A549 (cell line): ENCODE data around the gene PNMA8B. TPM values are rescaled to one million over a fixed set of nuclear protein-coding genes. Genes with fewer than 3 reads are reported as not detected.

ENCODE experiments used
- ATAC-seq, 2 experiments: fragments of 200-7000 bp in 1 of 2; fragments of >200 bp in 1 of 2; cut with Nextera tagmentation in 1 of 2; cut with Tn5 transposase in 1 of 2; 3 replicates each; pipeline versions ENCODE4 v1.8.0 to v1.9.1; 2018 to 2020; ENCODE audit warnings: mild to moderate bottlenecking in 1 of 2, moderate library complexity in 1 of 2
- CTCF ChIA-PET: fragments of 300-600 bp; sonication (Branson Sonifier 250); formaldehyde crosslinking; extraction: SDS; loops from one replicate; lab custom pipeline; 2021; ENCODE audit warnings: antibody characterized with exemption, inconsistent platforms; lab: Yijun Ruan, JAX
- POLR2A ChIA-PET: fragments of 350-600 bp; formaldehyde crosslinking; extraction: SDS; loops from one replicate; lab custom pipeline; 2021; ENCODE audit warnings: antibody characterized with exemption, inconsistent platforms; lab: Yijun Ruan, JAX
- DNase-seq, 2 experiments: peaks; one replicate each; pipeline versions ENCODE4 v3.0.0 to v3.0.0-alpha.2; 2011 to 2016; ENCODE audit warnings: low read depth in 1 of 2, low spot score in 1 of 2
- FAIRE-seq: peaks from 2 replicates; lab custom pipeline; 2011; peaks lifted over from hg19 to GRCh38; lab: Jason Lieb, UNC
- H3K27ac ChIP-seq, 2 experiments: fragments of >200 bp; sonication (Bioruptor Twin); formaldehyde crosslinking; 3 replicates each; pipeline ENCODE4 v1.5.1; 2016 to 2017
- H3K4me1 ChIP-seq: fragments of >200 bp; sonication (Bioruptor Twin); formaldehyde crosslinking; 3 replicates; pipeline ENCODE4 v1.6.1; 2016
- H3K4me2 ChIP-seq: fragments of >200 bp; sonication (Bioruptor Twin); formaldehyde crosslinking; 3 replicates; pipeline ENCODE4 v1.6.1; 2016
- H3K4me3 ChIP-seq: fragments of >200 bp; sonication (Bioruptor Twin); formaldehyde crosslinking; 3 replicates; pipeline ENCODE4 v1.5.1; 2016
- H3K9me3 ChIP-seq: fragments of >200 bp; sonication (Bioruptor Twin); formaldehyde crosslinking; 3 replicates; pipeline ENCODE4 v1.6.1; 2016
- BHLHE40 ChIP-seq: IDR thresholded peaks from 2 replicates; pipeline ENCODE4 v1.6.1; 2012; ENCODE audit warnings: low read depth, low read length, inconsistent platforms
- CBX2 ChIP-seq: fragments of 200-600 bp; sonication (generic); IDR thresholded peaks from 2 replicates; pipeline ENCODE4 v1.6.1; 2016; ENCODE audit warnings: low read depth, mild to moderate bottlenecking, borderline replicate concordance
- CHD2 ChIP-seq: fragments of 150-350 bp; IDR thresholded peaks from 2 replicates; pipeline ENCODE4 v1.6.1; 2014; ENCODE audit warnings: low read length; ENCODE audit not compliant: partially characterized antibody
- EHMT2 ChIP-seq: fragments of 200-600 bp; sonication (generic); IDR thresholded peaks from 2 replicates; pipeline ENCODE4 v1.6.1; 2016; ENCODE audit warnings: antibody characterized with exemption, low read depth, mild to moderate bottlenecking, moderate library complexity
- EP300 ChIP-seq, 2 experiments: fragments of >200 bp; sonication (Bioruptor Twin); formaldehyde crosslinking; IDR thresholded peaks; 2 replicates in 1 of 2; 3 replicates in 1 of 2; pipeline ENCODE4 v1.6.1; 2016 to 2017
- ESRRA ChIP-seq: fragments of 150-350 bp; IDR thresholded peaks from 2 replicates; pipeline ENCODE4 v1.6.1; 2014; ENCODE audit warnings: mild to moderate bottlenecking, low read length, borderline replicate concordance
- FOSL2 ChIP-seq, 2 experiments: fragments of 450-650 bp in 1 of 2; fragments of >200 bp in 1 of 2; sonication (Bioruptor Twin) in 1 of 2; formaldehyde crosslinking; IDR thresholded peaks; 2 replicates each; pipeline versions ENCODE4 v1.5.0 to v1.6.1; 2016 to 2020; ENCODE audit warnings: mild to moderate bottlenecking in 1 of 2, moderate library complexity in 1 of 2
- FOXS1 ChIP-seq: fragments of 250-450 bp; sonication (Bioruptor Pico); IDR thresholded peaks from 2 replicates; pipeline ENCODE4 v1.5.0; 2020; ENCODE audit warnings: mild to moderate bottlenecking, moderate library complexity
- HEYL ChIP-seq: fragments of 250-450 bp; sonication (Bioruptor Pico); IDR thresholded peaks from 2 replicates; pipeline ENCODE4 v1.8.0; 2021; ENCODE audit warnings: mild to moderate bottlenecking, moderate library complexity
- HOXB5 ChIP-seq: fragments of 250-450 bp; sonication (Bioruptor Pico); IDR thresholded peaks from 2 replicates; pipeline ENCODE4 v1.5.0; 2020; ENCODE audit warnings: mild to moderate bottlenecking, moderate library complexity
- JUN ChIP-seq, 2 experiments: fragments of >200 bp; sonication (Bioruptor Twin); formaldehyde crosslinking; IDR thresholded peaks; 2 replicates in 1 of 2; 3 replicates in 1 of 2; pipeline ENCODE4 v1.6.1; 2016 to 2017
- KDM5A ChIP-seq: fragments of 200-600 bp; sonication (generic); IDR thresholded peaks from 2 replicates; pipeline ENCODE4 v1.6.1; 2016; ENCODE audit warnings: antibody characterized with exemption, mild to moderate bottlenecking
- MAFK ChIP-seq: fragments of 450-650 bp; IDR thresholded peaks from 2 replicates; pipeline ENCODE4 v1.6.1; 2014; ENCODE audit not compliant: partially characterized antibody
- MAZ ChIP-seq: fragments of 150-350 bp; IDR thresholded peaks from 2 replicates; pipeline ENCODE4 v1.6.1; 2014; ENCODE audit warnings: antibody characterized with exemption, low read depth, low read length, borderline replicate concordance
- NFE2L2 ChIP-seq: fragments of 150-350 bp; conservative IDR thresholded peaks from 2 replicates; pipeline ENCODE4 v1.6.1; 2014; ENCODE audit warnings: low read length
- NPAS2 ChIP-seq: fragments of 250-450 bp; sonication (Bioruptor Pico); IDR thresholded peaks from 2 replicates; pipeline ENCODE4 v1.8.0; 2022; ENCODE audit warnings: mild to moderate bottlenecking, moderate library complexity, borderline replicate concordance
- NR3C1 ChIP-seq: fragments of >200 bp; sonication (Bioruptor Twin); formaldehyde crosslinking; IDR thresholded peaks from 3 replicates; pipeline ENCODE4 v1.6.1; 2017
- PHF8 ChIP-seq: fragments of 200-600 bp; sonication (generic); IDR thresholded peaks from 2 replicates; pipeline ENCODE4 v1.6.1; 2016; ENCODE audit warnings: low read depth, mild to moderate bottlenecking, antibody characterized with exemption, moderate library complexity, borderline replicate concordance
- RARB ChIP-seq: fragments of 250-450 bp; sonication (Bioruptor Pico); IDR thresholded peaks from 2 replicates; pipeline ENCODE4 v1.8.0; 2021; ENCODE audit warnings: mild to moderate bottlenecking, moderate library complexity
- RFX5 ChIP-seq: fragments of 450-650 bp; IDR thresholded peaks from 2 replicates; pipeline ENCODE4 v1.7.1; 2014; ENCODE audit warnings: antibody characterized with exemption, mild to moderate bottlenecking, moderate library complexity
- RNF2 ChIP-seq: fragments of 200-600 bp; sonication (generic); IDR thresholded peaks from 2 replicates; pipeline ENCODE4 v1.6.1; 2016; ENCODE audit warnings: low read depth, mild to moderate bottlenecking, antibody characterized with exemption, moderate library complexity, borderline replicate concordance
- ZNF302 ChIP-seq: fragments of 250-450 bp; sonication (Bioruptor Pico); IDR thresholded peaks from 2 replicates; pipeline ENCODE4 v1.9.0; 2021; ENCODE audit warnings: inconsistent platforms, mild to moderate bottlenecking, moderate library complexity
- ZSCAN20 ChIP-seq: fragments of 250-450 bp; sonication (Bioruptor Pico); IDR thresholded peaks from 2 replicates; pipeline ENCODE4 v1.8.0; 2022; ENCODE audit warnings: mild to moderate bottlenecking, moderate library complexity
- WGBS: methylation state at CpG from one replicate; pipeline ENCODE4 v1.1.6; 2017; ENCODE audit errors: missing lambda C conversion rate; 5-methylcytosine and 5-hydroxymethylcytosine counted together
- polyA plus RNA-seq, 4 experiments: library from polyadenylated mRNA; depleted of rRNA in 3 of 4; stranded (reverse); fragments of >200 nt; fragmentation: RNase III in 1 of 4; extraction: RNeasy Plus Mini Kit Qiagen cat#74134 plus additional on column Dnase treatment in 1 of 4; gene quantifications; 2 replicates in 3 of 4; 3 replicates in 1 of 4; pipeline ENCODE4 v1.2.3, GENCODE V29; 2011 to 2017
- TF ChIP-seq, protein P1 (sequence below): fragments of >200 bp; sonication (Bioruptor Twin); formaldehyde crosslinking; IDR thresholded peaks from 2 replicates; pipeline ENCODE4 v1.6.1; 2016
- TF ChIP-seq, protein P2 (sequence below): fragments of 200-600 bp; sonication (generic); IDR thresholded peaks from 2 replicates; pipeline ENCODE4 v1.6.1; 2016; ENCODE audit warnings: antibody characterized with exemption, mild to moderate bottlenecking, moderate library complexity
- TF ChIP-seq, protein P3 (sequence below): IDR thresholded peaks from 2 replicates; pipeline ENCODE4 v1.6.1; 2012; ENCODE audit warnings: low read depth, borderline replicate concordance
- TF ChIP-seq, protein P4 (sequence below): fragments of 450-650 bp; IDR thresholded peaks from 2 replicates; pipeline ENCODE4 v1.6.1; 2014; ENCODE audit warnings: antibody characterized with exemption
- TF ChIP-seq, protein P5 (sequence below): IDR thresholded peaks from 2 replicates; pipeline ENCODE4 v1.6.1; 2012
- TF ChIP-seq, protein P6 (sequence below): fragments of >200 bp; sonication (Bioruptor Twin); formaldehyde crosslinking; IDR thresholded peaks from 3 replicates; pipeline ENCODE4 v1.5.1; 2016
- TF ChIP-seq, protein P7 (sequence below): fragments of >200 bp; sonication (Bioruptor Twin); formaldehyde crosslinking; IDR thresholded peaks from 3 replicates; pipeline ENCODE4 v1.6.1; 2016

Gene PNMA8B
- polyA plus RNA-seq, 2 of the 4 experiments (the other 2 are of a cell fraction): not detected

DNA sequence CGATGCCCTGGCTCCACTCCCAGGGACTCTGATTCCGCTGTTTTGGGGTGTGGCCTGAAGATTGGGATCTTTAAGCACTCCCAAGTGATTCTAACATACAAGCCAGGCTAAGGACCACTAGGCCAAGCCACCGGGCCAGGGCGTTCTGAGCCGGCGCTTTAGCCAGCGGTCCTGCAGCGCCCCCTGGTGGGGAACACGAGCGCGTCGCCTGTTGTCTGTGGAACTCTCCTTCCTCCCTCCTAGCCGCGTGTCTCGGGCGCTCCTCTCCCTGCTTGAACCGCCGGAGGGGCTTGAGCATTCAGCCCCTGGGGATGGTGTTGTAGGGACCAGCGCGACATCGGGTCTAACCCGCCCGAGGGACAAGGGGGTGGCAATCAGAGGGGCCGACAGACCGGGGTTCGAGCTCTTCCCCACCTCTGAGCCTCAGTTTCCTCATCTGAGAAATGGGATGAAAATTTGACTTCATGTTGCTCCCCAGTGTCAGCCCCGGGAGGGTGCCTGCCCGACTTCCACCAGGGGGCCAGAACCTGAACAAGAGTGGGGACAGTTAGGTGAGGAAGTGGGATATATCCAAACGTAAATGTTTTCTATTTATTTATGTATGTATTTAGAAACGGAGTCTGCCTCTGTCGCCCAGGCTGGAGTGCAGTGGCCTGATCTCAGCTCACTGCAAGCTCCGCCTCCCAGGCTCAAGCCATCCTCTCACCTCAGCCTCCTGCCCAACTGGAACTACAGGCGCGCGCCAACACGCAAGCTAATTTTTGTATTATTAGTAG is 18.0 kb upstream of the PNMA8B start:
- FAIRE-seq (no peak), ATAC-seq (peak; percentile 91 to 94), DNase-seq (peak; percentile 83 to 88)
- Histone ChIP-seq H3K4me1 (peaks cover 16% of the 10 kb centered on the region; the same call in 2 of the 3 replicates), H3K4me3 (no peak overlapping the region), H3K4me2 (peak overlapping the region; percentile 81), H3K9me3 (peaks cover 6% of the 10 kb centered on the region; the same call in 2 of the 3 replicates), H3K27ac (peak overlapping the region in 1 of 2 experiments; percentile 52; a peak in 1 of 6 replicates)
- 20% methylated on average over 36 of the region's 36 CpGs for WGBS
- ChIA-PET CTCF (interaction anchor here (0.6 to 35.8 kb wide), 44 partner anchors 8 to 435 kb away, joined by 3 to 1052 read pairs (median 5); partner anchors contain the start of gene PPP5C), POLR2A (interaction anchor here (0.6 kb wide), 1 partner anchor 472 kb away, joined by 7 read pairs; no protein-coding TSS in a partner anchor)
- no peak for TF ChIP-seq FOXS1 (CRISPR knock-in tag)
- no peak for TF ChIP-seq HEYL (CRISPR knock-in tag)
- TF ChIP-seq RFX5: no peak
- no peak for TF ChIP-seq CBX2
- TF ChIP-seq FOSL2 (IDR thresholded peaks at IDR 0.05): no peak
- TF ChIP-seq FOSL2 (CRISPR knock-in tag; IDR thresholded peaks at IDR 0.05): no peak
- TF ChIP-seq RNF2: no peak
- TF ChIP-seq, protein P1, sequence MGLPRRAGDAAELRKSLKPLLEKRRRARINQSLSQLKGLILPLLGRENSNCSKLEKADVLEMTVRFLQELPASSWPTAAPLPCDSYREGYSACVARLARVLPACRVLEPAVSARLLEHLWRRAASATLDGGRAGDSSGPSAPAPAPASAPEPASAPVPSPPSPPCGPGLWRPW: no peak
- no peak for TF ChIP-seq MAFK
- no peak for TF ChIP-seq PHF8
- no peak for TF ChIP-seq NR3C1
- TF ChIP-seq, protein P2, sequence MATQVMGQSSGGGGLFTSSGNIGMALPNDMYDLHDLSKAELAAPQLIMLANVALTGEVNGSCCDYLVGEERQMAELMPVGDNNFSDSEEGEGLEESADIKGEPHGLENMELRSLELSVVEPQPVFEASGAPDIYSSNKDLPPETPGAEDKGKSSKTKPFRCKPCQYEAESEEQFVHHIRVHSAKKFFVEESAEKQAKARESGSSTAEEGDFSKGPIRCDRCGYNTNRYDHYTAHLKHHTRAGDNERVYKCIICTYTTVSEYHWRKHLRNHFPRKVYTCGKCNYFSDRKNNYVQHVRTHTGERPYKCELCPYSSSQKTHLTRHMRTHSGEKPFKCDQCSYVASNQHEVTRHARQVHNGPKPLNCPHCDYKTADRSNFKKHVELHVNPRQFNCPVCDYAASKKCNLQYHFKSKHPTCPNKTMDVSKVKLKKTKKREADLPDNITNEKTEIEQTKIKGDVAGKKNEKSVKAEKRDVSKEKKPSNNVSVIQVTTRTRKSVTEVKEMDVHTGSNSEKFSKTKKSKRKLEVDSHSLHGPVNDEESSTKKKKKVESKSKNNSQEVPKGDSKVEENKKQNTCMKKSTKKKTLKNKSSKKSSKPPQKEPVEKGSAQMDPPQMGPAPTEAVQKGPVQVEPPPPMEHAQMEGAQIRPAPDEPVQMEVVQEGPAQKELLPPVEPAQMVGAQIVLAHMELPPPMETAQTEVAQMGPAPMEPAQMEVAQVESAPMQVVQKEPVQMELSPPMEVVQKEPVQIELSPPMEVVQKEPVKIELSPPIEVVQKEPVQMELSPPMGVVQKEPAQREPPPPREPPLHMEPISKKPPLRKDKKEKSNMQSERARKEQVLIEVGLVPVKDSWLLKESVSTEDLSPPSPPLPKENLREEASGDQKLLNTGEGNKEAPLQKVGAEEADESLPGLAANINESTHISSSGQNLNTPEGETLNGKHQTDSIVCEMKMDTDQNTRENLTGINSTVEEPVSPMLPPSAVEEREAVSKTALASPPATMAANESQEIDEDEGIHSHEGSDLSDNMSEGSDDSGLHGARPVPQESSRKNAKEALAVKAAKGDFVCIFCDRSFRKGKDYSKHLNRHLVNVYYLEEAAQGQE: no peak
- TF ChIP-seq EHMT2: no peak
- TF ChIP-seq, protein P3, sequence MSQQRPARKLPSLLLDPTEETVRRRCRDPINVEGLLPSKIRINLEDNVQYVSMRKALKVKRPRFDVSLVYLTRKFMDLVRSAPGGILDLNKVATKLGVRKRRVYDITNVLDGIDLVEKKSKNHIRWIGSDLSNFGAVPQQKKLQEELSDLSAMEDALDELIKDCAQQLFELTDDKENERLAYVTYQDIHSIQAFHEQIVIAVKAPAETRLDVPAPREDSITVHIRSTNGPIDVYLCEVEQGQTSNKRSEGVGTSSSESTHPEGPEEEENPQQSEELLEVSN: no peak; the same call in 1 of the 2 replicates
- TF ChIP-seq EP300 (IDR thresholded peaks at IDR 0.05): no peak
- no peak for TF ChIP-seq RARB
- TF ChIP-seq HOXB5 (CRISPR knock-in tag): no peak
- TF ChIP-seq, protein P4, sequence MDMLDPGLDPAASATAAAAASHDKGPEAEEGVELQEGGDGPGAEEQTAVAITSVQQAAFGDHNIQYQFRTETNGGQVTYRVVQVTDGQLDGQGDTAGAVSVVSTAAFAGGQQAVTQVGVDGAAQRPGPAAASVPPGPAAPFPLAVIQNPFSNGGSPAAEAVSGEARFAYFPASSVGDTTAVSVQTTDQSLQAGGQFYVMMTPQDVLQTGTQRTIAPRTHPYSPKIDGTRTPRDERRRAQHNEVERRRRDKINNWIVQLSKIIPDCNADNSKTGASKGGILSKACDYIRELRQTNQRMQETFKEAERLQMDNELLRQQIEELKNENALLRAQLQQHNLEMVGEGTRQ: no peak
- no peak for TF ChIP-seq KDM5A
- no peak for TF ChIP-seq BHLHE40
- TF ChIP-seq, protein P5, sequence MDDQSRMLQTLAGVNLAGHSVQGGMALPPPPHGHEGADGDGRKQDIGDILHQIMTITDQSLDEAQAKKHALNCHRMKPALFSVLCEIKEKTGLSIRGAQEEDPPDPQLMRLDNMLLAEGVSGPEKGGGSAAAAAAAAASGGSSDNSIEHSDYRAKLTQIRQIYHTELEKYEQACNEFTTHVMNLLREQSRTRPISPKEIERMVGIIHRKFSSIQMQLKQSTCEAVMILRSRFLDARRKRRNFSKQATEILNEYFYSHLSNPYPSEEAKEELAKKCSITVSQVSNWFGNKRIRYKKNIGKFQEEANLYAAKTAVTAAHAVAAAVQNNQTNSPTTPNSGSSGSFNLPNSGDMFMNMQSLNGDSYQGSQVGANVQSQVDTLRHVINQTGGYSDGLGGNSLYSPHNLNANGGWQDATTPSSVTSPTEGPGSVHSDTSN: no peak
- TF ChIP-seq ZNF302: no peak
- no peak for TF ChIP-seq CHD2
- TF ChIP-seq, protein P6, sequence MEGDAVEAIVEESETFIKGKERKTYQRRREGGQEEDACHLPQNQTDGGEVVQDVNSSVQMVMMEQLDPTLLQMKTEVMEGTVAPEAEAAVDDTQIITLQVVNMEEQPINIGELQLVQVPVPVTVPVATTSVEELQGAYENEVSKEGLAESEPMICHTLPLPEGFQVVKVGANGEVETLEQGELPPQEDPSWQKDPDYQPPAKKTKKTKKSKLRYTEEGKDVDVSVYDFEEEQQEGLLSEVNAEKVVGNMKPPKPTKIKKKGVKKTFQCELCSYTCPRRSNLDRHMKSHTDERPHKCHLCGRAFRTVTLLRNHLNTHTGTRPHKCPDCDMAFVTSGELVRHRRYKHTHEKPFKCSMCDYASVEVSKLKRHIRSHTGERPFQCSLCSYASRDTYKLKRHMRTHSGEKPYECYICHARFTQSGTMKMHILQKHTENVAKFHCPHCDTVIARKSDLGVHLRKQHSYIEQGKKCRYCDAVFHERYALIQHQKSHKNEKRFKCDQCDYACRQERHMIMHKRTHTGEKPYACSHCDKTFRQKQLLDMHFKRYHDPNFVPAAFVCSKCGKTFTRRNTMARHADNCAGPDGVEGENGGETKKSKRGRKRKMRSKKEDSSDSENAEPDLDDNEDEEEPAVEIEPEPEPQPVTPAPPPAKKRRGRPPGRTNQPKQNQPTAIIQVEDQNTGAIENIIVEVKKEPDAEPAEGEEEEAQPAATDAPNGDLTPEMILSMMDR: peak; percentile 97
- no peak for TF ChIP-seq MAZ
- TF ChIP-seq, protein P7, sequence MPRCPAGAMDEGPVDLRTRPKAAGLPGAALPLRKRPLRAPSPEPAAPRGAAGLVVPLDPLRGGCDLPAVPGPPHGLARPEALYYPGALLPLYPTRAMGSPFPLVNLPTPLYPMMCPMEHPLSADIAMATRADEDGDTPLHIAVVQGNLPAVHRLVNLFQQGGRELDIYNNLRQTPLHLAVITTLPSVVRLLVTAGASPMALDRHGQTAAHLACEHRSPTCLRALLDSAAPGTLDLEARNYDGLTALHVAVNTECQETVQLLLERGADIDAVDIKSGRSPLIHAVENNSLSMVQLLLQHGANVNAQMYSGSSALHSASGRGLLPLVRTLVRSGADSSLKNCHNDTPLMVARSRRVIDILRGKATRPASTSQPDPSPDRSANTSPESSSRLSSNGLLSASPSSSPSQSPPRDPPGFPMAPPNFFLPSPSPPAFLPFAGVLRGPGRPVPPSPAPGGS: no peak
- no peak for TF ChIP-seq ZSCAN20 (CRISPR knock-in tag)
- peak; percentile 49; the same call in 1 of the 2 replicates for TF ChIP-seq ESRRA
- no peak for TF ChIP-seq JUN (IDR thresholded peaks at IDR 0.05)
- TF ChIP-seq NFE2L2: 0 out of 2 replicates have a peak, but pooled peaks have one; percentile 12
- TF ChIP-seq NPAS2 (CRISPR knock-in tag): no peak
